Lung (tissue), 12 donors: ENCODE results near the gene ABCA7. TPM values are rescaled to one million over a fixed set of nuclear protein-coding genes. Genes with fewer than 3 reads are reported as not detected.

Source experiments
- ATAC-seq: fragments of 200-7000 bp; cut with Tn5 transposase; one replicate; pipeline ENCODE4 v1.9.1; 2020; ENCODE audit warnings: moderate number of reproducible peaks; ENCODE audit not compliant: insufficient read depth, low FRiP score
- DNase-seq, 3 donors: peaks; one replicate each; pipeline ENCODE4 v3.0.0-alpha.2; 2013 to 2017
- H3K27ac ChIP-seq, 2 donors: one replicate each; pipeline ENCODE4 v1.5.1; 2013; ENCODE audit warnings: mild to moderate bottlenecking in 2 of 2, moderate library complexity in 2 of 2, control low read depth in 1 of 2, inconsistent platforms in 1 of 2, low read depth in 1 of 2, low read length in 1 of 2
- H3K27me3 ChIP-seq, 3 donors: one replicate each; pipeline ENCODE4 v1.5.1; 2013; ENCODE audit warnings: low read length in 2 of 3; ENCODE audit not compliant: control insufficient read depth in 3 of 3, insufficient read depth in 3 of 3
- H3K36me3 ChIP-seq, 4 donors: one replicate each; pipeline ENCODE4 v1.5.1; 2013; ENCODE audit warnings: low read length in 4 of 4, mild to moderate bottlenecking in 1 of 4, moderate library complexity in 1 of 4; ENCODE audit not compliant: control insufficient read depth in 4 of 4, insufficient read depth in 4 of 4
- H3K4me1 ChIP-seq, 5 donors: one replicate each; pipeline ENCODE4 v1.5.1; 2013; ENCODE audit warnings: low read length in 5 of 5, mild to moderate bottlenecking in 2 of 5, moderate library complexity in 1 of 5; ENCODE audit not compliant: control insufficient read depth in 5 of 5, insufficient read depth in 5 of 5
- H3K4me3 ChIP-seq: one replicate; pipeline ENCODE4 v1.5.1; 2013; ENCODE audit warnings: mild to moderate bottlenecking, control low read depth, moderate library complexity
- H3K9ac ChIP-seq, 2 donors: one replicate each; pipeline ENCODE4 v1.5.1; 2013; ENCODE audit warnings: low read length in 2 of 2, control low read depth in 1 of 2; ENCODE audit not compliant: insufficient read depth in 1 of 2
- H3K9me3 ChIP-seq, 4 donors: one replicate each; pipeline ENCODE4 v1.5.1; 2013; ENCODE audit warnings: low read length in 3 of 4, mild to moderate bottlenecking in 1 of 4, moderate library complexity in 1 of 4; ENCODE audit not compliant: control insufficient read depth in 4 of 4, insufficient read depth in 3 of 4
- WGBS, 2 donors: extraction: QIAGEN DNeasy Blood & Tissue Kit; methylation state at CpG; one replicate each; pipeline ENCODE4 v1.1.7; 2013; 5-methylcytosine and 5-hydroxymethylcytosine counted together
- polyA plus RNA-seq, 2 donors: library from polyadenylated mRNA; stranded (reverse); fragments of 200-250 nt; gene quantifications; one replicate each; pipeline ENCODE4 v1.2.1, GENCODE V29; 2013
- total RNA-seq, 2 donors: library from RNA; depleted of rRNA in 1 of 2; stranded (reverse); fragments of >200 nt in 1 of 2; gene quantifications; one replicate each; pipeline ENCODE4 v1.2.1, GENCODE V29; 2014 to 2021
- TF ChIP-seq, protein P1 (sequence below): IDR thresholded peaks from 2 replicates; pipeline ENCODE4 v1.5.1; 2012; ENCODE audit warnings: mild to moderate bottlenecking; ENCODE audit errors: control extremely low read depth, extremely low read depth
- donor health status: control.
- donor health status: control.
- donor health status: Bipolar disorder and iron deficiency.
- donor health status: healthy.
- donor health status: DM: yes; HTN: yes; CAD: no.

Gene ABCA7
- total and polyA plus RNA-seq, 4 donors, result 20.1 to 54.4 (median 41.7) TPM

DNA sequence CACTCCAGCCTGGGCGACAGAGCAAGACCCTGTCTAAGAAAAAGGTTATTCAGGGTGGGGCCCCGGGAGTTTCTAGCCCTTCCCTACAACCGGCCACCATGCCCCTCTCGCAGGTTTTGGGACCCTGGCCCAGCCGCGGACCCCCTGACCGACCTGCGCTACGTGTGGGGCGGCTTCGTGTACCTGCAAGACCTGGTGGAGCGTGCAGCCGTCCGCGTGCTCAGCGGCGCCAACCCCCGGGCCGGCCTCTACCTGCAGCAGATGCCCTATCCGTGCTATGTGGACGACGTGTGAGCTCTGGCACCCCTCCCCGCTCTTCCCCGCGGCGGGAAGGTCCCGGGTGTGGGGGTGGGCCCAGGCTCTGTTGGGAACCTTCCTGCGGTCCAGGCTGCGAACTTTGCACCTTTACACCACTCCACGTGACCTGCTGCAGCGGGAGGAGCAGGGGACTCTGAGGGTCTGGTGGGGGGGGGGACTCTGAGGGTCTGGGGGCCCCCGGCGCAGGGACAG is 6.3 kb downstream of the ABCA7 start:
- Histone ChIP-seq H3K9ac (no peak overlapping the region), H3K27me3 (no peaks in the 10 kb centered on the region), H3K4me3 (no peak overlapping the region), H3K4me1 (peaks cover 0 to 19% (median under 1%) of the 10 kb centered on the region in 5 donors), H3K36me3 (peaks cover 0 to 10% (median 0%) of the 10 kb centered on the region in 4 donors), H3K27ac (no peak overlapping the region), H3K9me3 (no peaks in the 10 kb centered on the region)
- ATAC-seq (no peak), DNase-seq (no peak)
- TF ChIP-seq, protein P1, sequence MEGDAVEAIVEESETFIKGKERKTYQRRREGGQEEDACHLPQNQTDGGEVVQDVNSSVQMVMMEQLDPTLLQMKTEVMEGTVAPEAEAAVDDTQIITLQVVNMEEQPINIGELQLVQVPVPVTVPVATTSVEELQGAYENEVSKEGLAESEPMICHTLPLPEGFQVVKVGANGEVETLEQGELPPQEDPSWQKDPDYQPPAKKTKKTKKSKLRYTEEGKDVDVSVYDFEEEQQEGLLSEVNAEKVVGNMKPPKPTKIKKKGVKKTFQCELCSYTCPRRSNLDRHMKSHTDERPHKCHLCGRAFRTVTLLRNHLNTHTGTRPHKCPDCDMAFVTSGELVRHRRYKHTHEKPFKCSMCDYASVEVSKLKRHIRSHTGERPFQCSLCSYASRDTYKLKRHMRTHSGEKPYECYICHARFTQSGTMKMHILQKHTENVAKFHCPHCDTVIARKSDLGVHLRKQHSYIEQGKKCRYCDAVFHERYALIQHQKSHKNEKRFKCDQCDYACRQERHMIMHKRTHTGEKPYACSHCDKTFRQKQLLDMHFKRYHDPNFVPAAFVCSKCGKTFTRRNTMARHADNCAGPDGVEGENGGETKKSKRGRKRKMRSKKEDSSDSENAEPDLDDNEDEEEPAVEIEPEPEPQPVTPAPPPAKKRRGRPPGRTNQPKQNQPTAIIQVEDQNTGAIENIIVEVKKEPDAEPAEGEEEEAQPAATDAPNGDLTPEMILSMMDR, result no peak
- WGBS, 2 donors, result 94% methylated on average over 33 of the region's 33 CpGs

DNA sequence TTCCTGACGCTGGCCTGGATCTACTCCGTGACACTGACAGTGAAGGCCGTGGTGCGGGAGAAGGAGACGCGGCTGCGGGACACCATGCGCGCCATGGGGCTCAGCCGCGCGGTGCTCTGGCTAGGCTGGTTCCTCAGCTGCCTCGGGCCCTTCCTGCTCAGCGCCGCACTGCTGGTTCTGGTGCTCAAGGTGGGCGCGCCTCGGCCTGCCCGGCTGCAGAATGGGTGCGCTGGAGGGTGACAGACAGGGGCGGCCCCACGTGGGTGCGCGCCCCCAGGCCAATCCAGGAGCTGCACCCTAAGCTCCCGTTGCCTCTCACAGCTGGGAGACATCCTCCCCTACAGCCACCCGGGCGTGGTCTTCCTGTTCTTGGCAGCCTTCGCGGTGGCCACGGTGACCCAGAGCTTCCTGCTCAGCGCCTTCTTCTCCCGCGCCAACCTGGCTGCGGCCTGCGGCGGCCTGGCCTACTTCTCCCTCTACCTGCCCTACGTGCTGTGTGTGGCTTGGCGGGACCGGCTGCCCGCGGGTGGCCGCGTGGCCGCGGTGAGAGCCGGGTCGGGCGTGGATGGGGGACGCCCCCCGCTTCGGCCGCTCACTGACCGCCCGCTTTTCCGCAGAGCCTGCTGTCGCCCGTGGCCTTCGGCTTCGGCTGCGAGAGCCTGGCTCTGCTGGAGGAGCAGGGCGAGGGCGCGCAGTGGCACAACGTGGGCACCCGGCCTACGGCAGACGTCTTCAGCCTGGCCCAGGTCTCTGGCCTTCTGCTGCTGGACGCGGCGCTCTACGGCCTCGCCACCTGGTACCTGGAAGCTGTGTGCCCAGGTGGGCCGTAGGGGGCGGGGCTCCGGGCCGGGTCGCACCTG is 7.2 kb downstream of the ABCA7 start:
- Histone ChIP-seq H3K27ac (no peak overlapping the region), H3K9me3 (no peaks in the 10 kb centered on the region), H3K4me3 (no peak overlapping the region), H3K36me3 (peaks cover 0 to 10% (median 0%) of the 10 kb centered on the region in 4 donors), H3K4me1 (peaks cover 0 to 11% (median 0%) of the 10 kb centered on the region in 5 donors), H3K9ac (no peak overlapping the region), H3K27me3 (no peaks in the 10 kb centered on the region)
- 84 to 89% methylated on average over 75 to 77 of the region's 77 CpGs for WGBS, 2 donors
- no peak for DNase-seq
- TF ChIP-seq, protein P1, result no peak
- ATAC-seq, result no peak

DNA sequence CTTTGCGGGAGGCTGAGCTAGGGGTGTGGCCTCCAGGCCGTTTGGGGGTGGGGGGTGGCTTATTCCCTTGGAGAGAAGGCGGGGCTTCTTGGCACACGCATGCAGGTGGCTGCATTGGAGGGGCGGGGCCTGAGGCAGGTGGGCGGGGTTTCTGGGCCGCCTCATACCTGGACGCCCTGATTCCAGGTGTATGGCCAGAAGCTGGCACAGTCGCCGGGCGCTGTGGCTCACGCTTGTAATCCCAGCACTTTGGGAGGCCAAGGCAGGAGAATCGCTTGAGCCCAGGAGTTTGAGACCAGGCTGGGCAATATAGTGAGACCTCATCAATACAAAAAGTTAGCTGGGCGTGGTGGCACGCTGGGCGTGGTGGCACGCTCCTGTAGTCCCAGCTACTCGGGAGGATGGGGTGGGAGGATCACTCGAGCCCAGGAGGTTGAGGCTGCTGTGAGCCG is 7.8 kb downstream of the ABCA7 start:
- DNase-seq, result no peak
- 92 to 96% methylated on average over 20 of the region's 20 CpGs for WGBS, 2 donors
- Histone ChIP-seq H3K9ac (no peak overlapping the region), H3K36me3 (peaks cover 0 to 10% (median 0%) of the 10 kb centered on the region in 4 donors), H3K27ac (no peak overlapping the region), H3K27me3 (no peaks in the 10 kb centered on the region), H3K4me1 (peaks cover 0 to 6% (median 0%) of the 10 kb centered on the region in 5 donors), H3K9me3 (no peaks in the 10 kb centered on the region), H3K4me3 (no peak overlapping the region)
- ATAC-seq, result no peak
- TF ChIP-seq, protein P1, result no peak
